SKM-1 (cell line): Measurements from ENCODE around the gene TUBB3.
"Not testable (repeated sequence)": the region's sequence is repeated elsewhere in the genome, so short reads cannot be mapped to it uniquely, and the experiment has no call there.

Experiments
- DNase-seq: peaks from one replicate; lab custom pipeline; 2025; ENCODE audit not compliant: unreplicated experiment; lab: John Stamatoyannopoulos, UW

The TUBB3 gene

DNA sequence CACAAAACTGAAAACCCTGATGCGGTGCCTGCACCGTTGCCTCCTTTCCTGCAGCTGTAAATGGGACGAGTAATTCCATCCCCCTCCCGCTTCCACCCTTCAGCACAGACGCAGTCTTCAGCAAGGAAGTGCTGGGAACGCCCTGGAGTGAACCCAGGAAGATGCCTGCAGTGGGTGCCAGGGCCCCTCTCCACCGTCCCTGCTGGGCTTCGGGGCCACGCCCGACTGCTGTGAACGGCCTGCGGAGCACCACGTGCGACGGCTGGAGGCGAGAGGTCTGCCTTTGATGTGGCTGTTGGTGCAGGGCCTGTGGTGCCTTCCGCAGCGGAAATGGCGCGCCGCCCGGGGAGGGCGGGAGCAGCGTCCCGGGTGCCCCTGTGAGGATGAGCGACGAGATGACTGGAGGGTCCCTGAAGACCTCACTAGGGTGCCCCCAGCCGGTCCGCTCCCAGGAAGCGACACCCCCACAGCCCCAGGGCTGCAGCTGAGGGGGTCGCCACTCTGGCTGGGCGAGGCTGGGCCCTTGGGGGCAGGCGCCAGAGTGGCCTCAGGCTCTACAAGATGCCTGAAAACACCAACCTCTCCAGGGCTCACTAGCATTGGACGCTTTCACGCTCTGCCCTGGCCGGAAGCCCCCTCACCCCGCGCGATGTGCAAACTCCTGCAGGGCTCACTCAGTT, 5.2 kb upstream of the TUBB3 start:
- no peak for DNase-seq

- DNase-seq = no peak
Observed at GRCh38 chr16:89918453-89919347, 4.4 kb upstream of the TUBB3 start, which contains the start of gene MC1R. MC1R (plus strand) TSS chr16:89918862; CDS start chr16:89919259, 397 bp downstream.

DNA sequence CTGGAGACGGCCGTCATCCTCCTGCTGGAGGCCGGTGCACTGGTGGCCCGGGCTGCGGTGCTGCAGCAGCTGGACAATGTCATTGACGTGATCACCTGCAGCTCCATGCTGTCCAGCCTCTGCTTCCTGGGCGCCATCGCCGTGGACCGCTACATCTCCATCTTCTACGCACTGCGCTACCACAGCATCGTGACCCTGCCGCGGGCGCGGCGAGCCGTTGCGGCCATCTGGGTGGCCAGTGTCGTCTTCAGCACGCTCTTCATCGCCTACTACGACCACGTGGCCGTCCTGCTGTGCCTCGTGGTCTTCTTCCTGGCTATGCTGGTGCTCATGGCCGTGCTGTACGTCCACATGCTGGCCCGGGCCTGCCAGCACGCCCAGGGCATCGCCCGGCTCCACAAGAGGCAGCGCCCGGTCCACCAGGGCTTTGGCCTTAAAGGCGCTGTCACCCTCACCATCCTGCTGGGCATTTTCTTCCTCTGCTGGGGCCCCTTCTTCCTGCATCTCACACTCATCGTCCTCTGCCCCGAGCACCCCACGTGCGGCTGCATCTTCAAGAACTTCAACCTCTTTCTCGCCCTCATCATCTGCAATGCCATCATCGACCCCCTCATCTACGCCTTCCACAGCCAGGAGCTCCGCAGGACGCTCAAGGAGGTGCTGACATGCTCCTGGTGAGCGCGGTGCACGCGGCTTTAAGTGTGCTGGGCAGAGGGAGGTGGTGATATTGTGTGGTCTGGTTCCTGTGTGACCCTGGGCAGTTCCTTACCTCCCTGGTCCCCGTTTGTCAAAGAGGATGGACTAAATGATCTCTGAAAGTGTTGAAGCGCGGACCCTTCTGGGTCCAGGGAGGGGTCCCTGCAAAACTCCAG, 3.4 kb upstream of the TUBB3 start:
- no peak for DNase-seq

- no peak for DNase-seq
Observed at GRCh38 chr16:89920723-89921122, 2.4 kb upstream of the TUBB3 start.

- no peak for DNase-seq
Observed at GRCh38 chr16:89921131-89921701, 1.9 kb upstream of the TUBB3 start.

GRCh38 chr16:89921702-89922476, 1.3 kb upstream of the TUBB3 start:
- no peak for DNase-seq

DNA sequence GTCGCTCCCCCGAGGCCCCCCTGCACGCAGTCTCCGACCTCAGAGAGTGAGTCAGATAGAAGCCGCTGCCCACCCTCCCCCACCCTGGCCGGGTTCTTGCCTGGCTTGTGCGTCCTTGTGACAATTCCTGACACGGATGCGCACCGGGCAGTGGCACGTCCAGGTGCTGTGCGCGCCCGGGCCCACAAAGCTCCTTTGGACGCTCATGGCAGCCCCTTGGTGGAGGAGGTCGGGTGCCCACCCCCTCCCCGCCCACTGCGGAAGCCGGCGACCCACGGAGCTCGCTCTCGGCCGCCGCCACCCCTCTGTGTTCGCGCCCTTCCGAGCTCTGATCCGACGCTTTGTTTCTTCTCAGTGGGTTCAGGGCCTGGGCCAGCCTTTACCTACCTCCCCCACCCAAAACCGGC, 662 bp upstream of the TUBB3 start:
- no peak for DNase-seq

- DNase-seq = no peak
Observed at GRCh38 chr16:89923640-89924296, 626 bp downstream of the TUBB3 start.

GRCh38 chr16:89924297-89924924, 1.3 kb downstream of the TUBB3 start:
- DNase-seq = no peak

GRCh38 chr16:89924925-89925307, 1.8 kb downstream of the TUBB3 start:
- no peak for DNase-seq

DNA sequence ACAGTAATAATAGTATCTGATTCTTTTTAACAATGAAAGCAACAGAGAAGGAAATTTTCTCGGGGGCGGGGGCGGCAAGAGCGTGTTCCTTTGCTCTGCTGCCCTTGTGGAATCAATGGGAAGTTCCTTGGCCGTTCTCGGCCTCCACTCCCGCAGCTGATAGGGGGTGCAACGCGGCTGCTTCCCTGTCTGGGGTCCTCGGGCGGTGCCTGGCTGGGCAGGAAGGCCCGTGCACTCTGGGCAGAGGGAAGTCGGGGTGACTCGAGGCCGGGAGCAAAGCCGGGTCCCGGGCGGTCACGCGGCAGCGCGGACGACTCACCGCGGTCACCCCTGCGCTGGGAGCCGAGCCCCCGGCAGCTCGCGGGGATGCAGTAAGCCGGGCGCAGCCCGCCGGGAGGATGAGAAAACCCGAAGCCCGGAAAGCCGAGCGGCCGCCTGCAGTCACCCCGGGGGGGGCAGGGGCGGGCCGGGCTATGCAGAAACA, 2.5 kb downstream of the TUBB3 start:
- no peak for DNase-seq

- DNase-seq = no peak
Observed at GRCh38 chr16:89931305-89931896, 8.3 kb downstream of the TUBB3 start.

DNA sequence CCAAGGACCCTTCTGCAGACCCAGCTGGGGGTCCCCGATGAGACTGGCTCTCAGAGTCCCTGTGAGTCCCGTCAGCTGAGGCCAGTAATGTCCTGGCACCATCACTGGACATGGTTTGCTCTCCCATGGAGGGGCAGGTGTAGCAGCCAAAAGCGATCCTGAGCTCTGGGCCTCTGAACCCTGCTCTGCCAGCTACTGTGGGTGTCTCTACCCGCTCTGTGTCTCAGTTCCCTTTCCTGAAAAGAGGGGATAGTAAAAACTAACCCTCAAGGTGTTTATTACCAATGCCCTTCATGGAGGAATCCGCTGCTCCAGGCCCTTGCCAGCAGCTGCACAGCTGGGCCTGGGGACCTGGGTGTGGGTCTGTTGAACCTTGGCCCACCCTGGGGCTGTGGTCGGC, 8.8 kb downstream of the TUBB3 start:
- DNase-seq = no peak

DNA sequence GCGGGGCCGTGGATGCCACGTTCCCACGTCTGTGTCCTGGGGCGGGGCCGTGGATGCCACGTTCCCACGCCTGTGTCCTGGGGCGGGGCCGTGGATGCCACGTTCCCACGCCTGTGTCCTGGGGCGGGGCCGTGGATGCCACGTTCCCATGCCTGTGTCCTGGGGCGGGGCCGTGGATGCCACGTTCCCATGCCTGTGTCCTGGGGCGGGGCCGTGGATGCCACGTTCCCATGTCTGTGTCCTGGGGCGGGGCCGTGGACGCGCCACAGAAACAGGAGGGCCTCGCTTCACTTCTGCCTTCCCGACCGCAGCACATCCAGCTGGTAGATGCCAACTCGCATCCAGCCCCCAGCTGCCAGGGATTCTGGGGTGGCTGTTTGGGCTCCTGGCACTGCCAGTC, 10.9 kb downstream of the TUBB3 start:
- not testable (repeated sequence) for DNase-seq

DNA sequence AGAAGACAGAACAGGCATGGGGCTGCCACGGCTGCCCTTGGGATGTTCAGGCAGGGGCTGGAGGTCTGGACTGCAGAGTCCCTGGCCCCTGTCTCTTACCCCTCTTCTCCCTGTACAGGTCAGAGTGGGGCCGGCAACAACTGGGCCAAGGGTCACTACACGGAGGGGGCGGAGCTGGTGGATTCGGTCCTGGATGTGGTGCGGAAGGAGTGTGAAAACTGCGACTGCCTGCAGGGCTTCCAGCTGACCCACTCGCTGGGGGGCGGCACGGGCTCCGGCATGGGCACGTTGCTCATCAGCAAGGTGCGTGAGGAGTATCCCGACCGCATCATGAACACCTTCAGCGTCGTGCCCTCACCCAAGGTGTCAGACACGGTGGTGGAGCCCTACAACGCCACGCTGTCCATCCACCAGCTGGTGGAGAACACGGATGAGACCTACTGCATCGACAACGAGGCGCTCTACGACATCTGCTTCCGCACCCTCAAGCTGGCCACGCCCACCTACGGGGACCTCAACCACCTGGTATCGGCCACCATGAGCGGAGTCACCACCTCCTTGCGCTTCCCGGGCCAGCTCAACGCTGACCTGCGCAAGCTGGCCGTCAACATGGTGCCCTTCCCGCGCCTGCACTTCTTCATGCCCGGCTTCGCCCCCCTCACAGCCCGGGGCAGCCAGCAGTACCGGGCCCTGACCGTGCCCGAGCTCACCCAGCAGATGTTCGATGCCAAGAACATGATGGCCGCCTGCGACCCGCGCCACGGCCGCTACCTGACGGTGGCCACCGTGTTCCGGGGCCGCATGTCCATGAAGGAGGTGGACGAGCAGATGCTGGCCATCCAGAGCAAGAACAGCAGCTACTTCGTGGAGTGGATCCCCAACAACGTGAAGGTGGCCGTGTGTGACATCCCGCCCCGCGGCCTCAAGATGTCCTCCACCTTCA, 11.7 kb downstream of the TUBB3 start:
- no peak for DNase-seq

DNA sequence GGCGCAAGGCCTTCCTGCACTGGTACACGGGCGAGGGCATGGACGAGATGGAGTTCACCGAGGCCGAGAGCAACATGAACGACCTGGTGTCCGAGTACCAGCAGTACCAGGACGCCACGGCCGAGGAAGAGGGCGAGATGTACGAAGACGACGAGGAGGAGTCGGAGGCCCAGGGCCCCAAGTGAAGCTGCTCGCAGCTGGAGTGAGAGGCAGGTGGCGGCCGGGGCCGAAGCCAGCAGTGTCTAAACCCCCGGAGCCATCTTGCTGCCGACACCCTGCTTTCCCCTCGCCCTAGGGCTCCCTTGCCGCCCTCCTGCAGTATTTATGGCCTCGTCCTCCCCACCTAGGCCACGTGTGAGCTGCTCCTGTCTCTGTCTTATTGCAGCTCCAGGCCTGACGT, 12.5 kb downstream of the TUBB3 start:
- not testable (repeated sequence) for DNase-seq

GRCh38 chr16:89936034-89936433, 12.9 kb downstream of the TUBB3 start:
- DNase-seq = no peak

GRCh38 chr16:89936508-89936907, 13.4 kb downstream of the TUBB3 start:
- no peak for DNase-seq
